Neural progenitor cell (in vitro differentiated cells): ENCODE measurements around the gene TTR. TPM values are rescaled to one million over a fixed set of nuclear protein-coding genes. Genes with fewer than 3 reads are reported as not detected.

Experiments used
- DNase-seq: peaks from one replicate; pipeline ENCODE4 v3.0.0-alpha.2; 2016; ENCODE audit warnings: low spot score
- H2AFZ ChIP-seq: fragments of 200-600 bp; sonication (generic); replicated peaks from 2 replicates; pipeline ENCODE4 v1.6.1; 2016; ENCODE audit warnings: antibody characterized with exemption
- H3F3A ChIP-seq: fragments of 200-600 bp; sonication (generic); 2 replicates; pipeline ENCODE4 v1.6.1; 2016; ENCODE audit warnings: antibody characterized with exemption, low read depth
- H3K27ac ChIP-seq: fragments of 200-600 bp; sonication (generic); 2 replicates; pipeline ENCODE4 v1.5.1; 2016; ENCODE audit warnings: mild to moderate bottlenecking
- H3K27me3 ChIP-seq: fragments of 200-600 bp; sonication (generic); 2 replicates; pipeline ENCODE4 v1.6.1; 2016; ENCODE audit warnings: mild to moderate bottlenecking, moderate library complexity
- H3K36me3 ChIP-seq: fragments of 200-600 bp; sonication (generic); 2 replicates; pipeline ENCODE4 v1.5.1; 2016
- H3K4me1 ChIP-seq: fragments of 200-600 bp; sonication (generic); 2 replicates; pipeline ENCODE4 v1.6.1; 2016; ENCODE audit warnings: mixed run types
- H3K4me2 ChIP-seq: fragments of 200-600 bp; sonication (generic); 2 replicates; pipeline ENCODE4 v1.6.1; 2016
- H3K4me3 ChIP-seq: fragments of 200-600 bp; sonication (generic); 2 replicates; pipeline ENCODE4 v1.5.1; 2016
- H3K79me2 ChIP-seq: fragments of 200-600 bp; sonication (generic); 2 replicates; pipeline ENCODE4 v1.6.1; 2016; ENCODE audit warnings: low read depth
- H3K9ac ChIP-seq: fragments of 200-600 bp; sonication (generic); 2 replicates; pipeline ENCODE4 v1.6.1; 2016
- H3K9me3 ChIP-seq: fragments of 200-600 bp; sonication (generic); 2 replicates; pipeline ENCODE4 v1.5.1; 2016; ENCODE audit warnings: low read depth
- H4K20me1 ChIP-seq: fragments of 200-600 bp; sonication (generic); 2 replicates; pipeline ENCODE4 v1.6.1; 2016; ENCODE audit warnings: low read depth
- H3K27ac Mint-ChIP-seq: 3 replicates; pipeline ENCODE4 v1.8.0; 2021; ENCODE audit warnings: mixed read lengths
- H3K27me3 Mint-ChIP-seq: 2 replicates; pipeline ENCODE4 v1.8.0; 2022; ENCODE audit warnings: low read depth, mild to moderate bottlenecking, inconsistent platforms, moderate library complexity, mixed read lengths; ENCODE audit not compliant: insufficient read depth
- H3K36me3 Mint-ChIP-seq: 3 replicates; pipeline ENCODE4 v1.8.0; 2021; ENCODE audit warnings: mixed read lengths
- H3K4me1 Mint-ChIP-seq: 3 replicates; pipeline ENCODE4 v1.8.0; 2021; ENCODE audit warnings: mixed read lengths
- H3K4me3 Mint-ChIP-seq: 3 replicates; pipeline ENCODE4 v1.8.0; 2021; ENCODE audit warnings: mild to moderate bottlenecking, moderate library complexity, mixed read lengths
- H3K9me3 Mint-ChIP-seq: 3 replicates; pipeline ENCODE4 v1.8.0; 2020; ENCODE audit warnings: mixed read lengths
- EZH2 ChIP-seq: fragments of 200-600 bp; sonication (generic); IDR thresholded peaks from 2 replicates; pipeline ENCODE4 v1.6.1; 2017; ENCODE audit warnings: antibody characterized with exemption, mild to moderate bottlenecking, moderate library complexity
- EZH2phosphoT487 ChIP-seq: fragments of 200-600 bp; sonication (generic); IDR thresholded peaks from 2 replicates; pipeline ENCODE4 v1.6.1; 2017; ENCODE audit warnings: antibody characterized with exemption
- total RNA-seq: library from RNA; depleted of rRNA; stranded (reverse); fragments of >200 nt; gene quantifications from 2 replicates; pipeline ENCODE4 v1.2.3, GENCODE V29; 2015; ENCODE audit warnings: low replicate concordance
- TF ChIP-seq, protein P1 (sequence below): fragments of 200-600 bp; sonication (generic); IDR thresholded peaks from 2 replicates; pipeline ENCODE4 v1.5.1; 2017; ENCODE audit warnings: antibody characterized with exemption, mild to moderate bottlenecking

The TTR gene
- total RNA-seq, 1 donor from 2014 or later, result 1.8 TPM

DNA sequence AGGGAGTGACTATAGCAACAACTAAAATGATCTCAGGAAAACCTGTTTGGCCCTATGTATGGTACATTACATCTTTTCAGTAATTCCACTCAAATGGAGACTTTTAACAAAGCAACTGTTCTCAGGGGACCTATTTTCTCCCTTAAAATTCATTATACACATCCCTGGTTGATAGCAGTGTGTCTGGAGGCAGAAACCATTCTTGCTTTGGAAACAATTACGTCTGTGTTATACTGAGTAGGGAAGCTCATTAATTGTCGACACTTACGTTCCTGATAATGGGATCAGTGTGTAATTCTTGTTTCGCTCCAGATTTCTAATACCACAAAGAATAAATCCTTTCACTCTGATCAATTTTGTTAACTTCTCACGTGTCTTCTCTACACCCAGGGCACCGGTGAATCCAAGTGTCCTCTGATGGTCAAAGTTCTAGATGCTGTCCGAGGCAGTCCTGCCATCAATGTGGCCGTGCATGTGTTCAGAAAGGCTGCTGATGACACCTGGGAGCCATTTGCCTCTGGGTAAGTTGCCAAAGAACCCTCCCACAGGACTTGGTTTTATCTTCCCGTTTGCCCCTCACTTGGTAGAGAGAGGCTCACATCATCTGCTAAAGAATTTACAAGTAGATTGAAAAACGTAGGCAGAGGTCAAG is 955 bp downstream of the TTR start:
- no peaks in the 10 kb centered on the region for H3K4me1 ChIP-seq
- no peaks in the 10 kb centered on the region for H4K20me1 ChIP-seq
- H2AFZ ChIP-seq, result no peak overlapping the region
- H3K4me1 Mint-ChIP-seq, result peaks cover 25% of the 10 kb centered on the region
- no peak overlapping the region for H3K27ac Mint-ChIP-seq
- no peak overlapping the region for H3K4me3 Mint-ChIP-seq
- no peaks in the 10 kb centered on the region for H3K9me3 ChIP-seq
- no peaks in the 10 kb centered on the region for H3K36me3 ChIP-seq
- no peak overlapping the region for H3K4me2 ChIP-seq
- no peaks in the 10 kb centered on the region for H3F3A ChIP-seq
- no peak for DNase-seq
- TF ChIP-seq, protein P1, sequence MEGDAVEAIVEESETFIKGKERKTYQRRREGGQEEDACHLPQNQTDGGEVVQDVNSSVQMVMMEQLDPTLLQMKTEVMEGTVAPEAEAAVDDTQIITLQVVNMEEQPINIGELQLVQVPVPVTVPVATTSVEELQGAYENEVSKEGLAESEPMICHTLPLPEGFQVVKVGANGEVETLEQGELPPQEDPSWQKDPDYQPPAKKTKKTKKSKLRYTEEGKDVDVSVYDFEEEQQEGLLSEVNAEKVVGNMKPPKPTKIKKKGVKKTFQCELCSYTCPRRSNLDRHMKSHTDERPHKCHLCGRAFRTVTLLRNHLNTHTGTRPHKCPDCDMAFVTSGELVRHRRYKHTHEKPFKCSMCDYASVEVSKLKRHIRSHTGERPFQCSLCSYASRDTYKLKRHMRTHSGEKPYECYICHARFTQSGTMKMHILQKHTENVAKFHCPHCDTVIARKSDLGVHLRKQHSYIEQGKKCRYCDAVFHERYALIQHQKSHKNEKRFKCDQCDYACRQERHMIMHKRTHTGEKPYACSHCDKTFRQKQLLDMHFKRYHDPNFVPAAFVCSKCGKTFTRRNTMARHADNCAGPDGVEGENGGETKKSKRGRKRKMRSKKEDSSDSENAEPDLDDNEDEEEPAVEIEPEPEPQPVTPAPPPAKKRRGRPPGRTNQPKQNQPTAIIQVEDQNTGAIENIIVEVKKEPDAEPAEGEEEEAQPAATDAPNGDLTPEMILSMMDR, result no peak
- TF ChIP-seq EZH2 (no peak), EZH2phosphoT487 (no peak)
- H3K79me2 ChIP-seq, result no peaks in the 10 kb centered on the region
- H3K27ac ChIP-seq, result no peak overlapping the region
- peaks cover 15% of the 10 kb centered on the region for H3K9me3 Mint-ChIP-seq
- H3K4me3 ChIP-seq, result no peak overlapping the region
- H3K27me3 ChIP-seq, result no peaks in the 10 kb centered on the region
- peaks cover 13% of the 10 kb centered on the region for H3K27me3 Mint-ChIP-seq
- peaks cover 2% of the 10 kb centered on the region for H3K36me3 Mint-ChIP-seq
- no peak overlapping the region for H3K9ac ChIP-seq

DNA sequence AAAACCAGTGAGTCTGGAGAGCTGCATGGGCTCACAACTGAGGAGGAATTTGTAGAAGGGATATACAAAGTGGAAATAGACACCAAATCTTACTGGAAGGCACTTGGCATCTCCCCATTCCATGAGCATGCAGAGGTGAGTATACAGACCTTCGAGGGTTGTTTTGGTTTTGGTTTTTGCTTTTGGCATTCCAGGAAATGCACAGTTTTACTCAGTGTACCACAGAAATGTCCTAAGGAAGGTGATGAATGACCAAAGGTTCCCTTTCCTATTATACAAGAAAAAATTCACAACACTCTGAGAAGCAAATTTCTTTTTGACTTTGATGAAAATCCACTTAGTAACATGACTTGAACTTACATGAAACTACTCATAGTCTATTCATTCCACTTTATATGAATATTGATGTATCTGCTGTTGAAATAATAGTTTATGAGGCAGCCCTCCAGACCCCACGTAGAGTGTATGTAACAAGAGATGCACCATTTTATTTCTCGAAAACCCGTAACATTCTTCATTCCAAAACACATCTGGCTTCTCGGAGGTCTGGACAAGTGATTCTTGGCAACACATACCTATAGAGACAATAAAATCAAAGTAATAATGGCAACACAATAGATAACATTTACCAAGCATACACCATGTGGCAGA is 3.6 kb downstream of the TTR start:
- DNase-seq, result no peak
- no peak overlapping the region for H3K27ac ChIP-seq
- no peaks in the 10 kb centered on the region for H3F3A ChIP-seq
- H3K4me3 Mint-ChIP-seq, result no peak overlapping the region
- H2AFZ ChIP-seq, result no peak overlapping the region
- no peak overlapping the region for H3K4me3 ChIP-seq
- no peaks in the 10 kb centered on the region for H4K20me1 ChIP-seq
- H3K27me3 ChIP-seq, result no peaks in the 10 kb centered on the region
- H3K36me3 Mint-ChIP-seq, result no peaks in the 10 kb centered on the region
- peaks cover 4% of the 10 kb centered on the region for H3K9me3 Mint-ChIP-seq
- no peak overlapping the region for H3K27ac Mint-ChIP-seq
- H3K9me3 ChIP-seq, result no peaks in the 10 kb centered on the region
- no peaks in the 10 kb centered on the region for H3K79me2 ChIP-seq
- H3K4me1 ChIP-seq, result no peaks in the 10 kb centered on the region
- TF ChIP-seq EZH2phosphoT487, result no peak
- TF ChIP-seq EZH2, result no peak
- TF ChIP-seq, protein P1, result no peak
- H3K4me2 ChIP-seq, result no peak overlapping the region
- peaks cover 13% of the 10 kb centered on the region for H3K27me3 Mint-ChIP-seq
- no peak overlapping the region for H3K9ac ChIP-seq
- H3K36me3 ChIP-seq, result no peaks in the 10 kb centered on the region
- peaks cover 23% of the 10 kb centered on the region for H3K4me1 Mint-ChIP-seq

DNA sequence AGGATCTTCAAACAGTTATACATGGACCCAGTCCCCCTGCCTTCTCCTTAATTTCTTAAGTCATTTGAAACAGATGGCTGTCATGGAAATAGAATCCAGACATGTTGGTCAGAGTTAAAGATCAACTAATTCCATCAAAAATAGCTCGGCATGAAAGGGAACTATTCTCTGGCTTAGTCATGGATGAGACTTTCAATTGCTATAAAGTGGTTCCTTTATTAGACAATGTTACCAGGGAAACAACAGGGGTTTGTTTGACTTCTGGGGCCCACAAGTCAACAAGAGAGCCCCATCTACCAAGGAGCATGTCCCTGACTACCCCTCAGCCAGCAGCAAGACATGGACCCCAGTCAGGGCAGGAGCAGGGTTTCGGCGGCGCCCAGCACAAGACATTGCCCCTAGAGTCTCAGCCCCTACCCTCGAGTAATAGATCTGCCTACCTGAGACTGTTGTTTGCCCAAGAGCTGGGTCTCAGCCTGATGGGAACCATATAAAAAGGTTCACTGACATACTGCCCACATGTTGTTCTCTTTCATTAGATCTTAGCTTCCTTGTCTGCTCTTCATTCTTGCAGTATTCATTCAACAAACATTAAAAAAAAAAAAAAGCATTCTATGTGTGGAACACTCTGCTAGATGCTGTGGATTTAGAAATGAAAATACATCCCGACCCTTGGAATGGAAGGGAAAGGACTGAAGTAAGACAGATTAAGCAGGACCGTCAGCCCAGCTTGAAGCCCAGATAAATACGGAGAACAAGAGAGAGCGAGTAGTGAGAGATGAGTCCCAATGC is 4.6 kb downstream of the TTR start:
- H3K9me3 Mint-ChIP-seq, result peaks cover 4% of the 10 kb centered on the region
- no peaks in the 10 kb centered on the region for H3K36me3 Mint-ChIP-seq
- Histone ChIP-seq H3K4me2 (no peak overlapping the region), H3K9ac (no peak overlapping the region), H3K36me3 (no peaks in the 10 kb centered on the region), H3K9me3 (no peaks in the 10 kb centered on the region), H2AFZ (no peak overlapping the region), H3K4me1 (no peaks in the 10 kb centered on the region), H3K79me2 (no peaks in the 10 kb centered on the region), H3F3A (no peaks in the 10 kb centered on the region), H4K20me1 (no peaks in the 10 kb centered on the region), H3K27ac (no peak overlapping the region), H3K27me3 (no peaks in the 10 kb centered on the region), H3K4me3 (no peak overlapping the region)
- no peak overlapping the region for H3K27ac Mint-ChIP-seq
- H3K4me3 Mint-ChIP-seq, result no peak overlapping the region
- no peak for TF ChIP-seq EZH2
- no peak for TF ChIP-seq EZH2phosphoT487
- TF ChIP-seq, protein P1, result no peak
- peaks cover 8% of the 10 kb centered on the region for H3K27me3 Mint-ChIP-seq
- DNase-seq, result no peak
- peaks cover 21% of the 10 kb centered on the region for H3K4me1 Mint-ChIP-seq
